ENCODE data around the gene IGSF9B.

The IGSF9B gene

GRCh38 chr11:133938166-133938565 is 18.6 kb downstream of the IGSF9B start:
- DNase-seq (ENCODE audit: low spot score), result no peak

DNA sequence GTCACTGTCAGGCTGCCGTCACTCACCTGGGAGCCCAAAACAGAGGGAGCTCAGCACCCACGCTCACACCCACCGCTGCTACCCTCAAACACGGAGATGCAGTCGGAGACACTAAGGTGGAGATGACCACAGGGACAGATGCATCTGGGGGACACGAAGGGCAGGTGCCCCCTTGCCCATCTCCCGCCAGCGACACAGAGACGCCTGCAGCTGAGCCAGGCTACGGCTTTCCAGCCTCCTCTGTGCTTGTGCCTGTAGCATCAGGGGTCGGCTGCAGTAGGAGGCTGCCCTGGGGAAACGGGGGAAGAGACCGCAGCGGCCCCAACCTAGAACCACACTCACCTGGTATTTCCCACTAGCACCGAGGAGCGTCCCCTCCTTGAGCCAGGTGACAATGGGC is 19.3 kb downstream of the IGSF9B start:
- no peak for DNase-seq (ENCODE audit: low spot score)

GRCh38 chr11:133937015-133937414 is 19.8 kb downstream of the IGSF9B start:
- DNase-seq (ENCODE audit: low spot score), result no peak

- DNase-seq (ENCODE audit: low spot score), result no peak
These were observed 20.2 kb downstream of the IGSF9B start for GRCh38 chr11:133936592-133936991.

DNA sequence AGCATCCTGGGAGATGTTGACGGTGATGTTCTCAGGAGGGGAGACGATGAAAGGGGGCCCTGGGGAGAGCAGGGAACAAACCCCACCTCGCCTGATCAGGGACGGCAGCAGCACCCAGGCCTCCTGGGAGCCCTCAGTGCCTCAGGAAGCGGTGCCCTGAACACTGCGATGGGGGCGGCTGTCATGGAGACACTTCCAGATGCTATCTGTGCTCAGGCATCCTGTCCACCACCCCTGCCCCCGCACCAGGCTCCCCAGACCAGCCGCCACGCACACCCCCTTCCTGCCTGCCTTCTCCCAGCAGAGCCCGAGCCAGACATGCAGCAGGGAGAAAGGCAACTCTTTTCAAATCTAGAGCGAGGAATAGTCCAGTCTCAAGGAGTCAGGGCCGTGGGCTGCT is 20.6 kb downstream of the IGSF9B start:
- no peak for DNase-seq (ENCODE audit: low spot score)

- no peak for DNase-seq (ENCODE audit: low spot score)
These were observed 21.2 kb downstream of the IGSF9B start for GRCh38 chr11:133935551-133935910.

GRCh38 chr11:133934599-133935550 is 21.9 kb downstream of the IGSF9B start:
- DNase-seq (ENCODE audit: low spot score), result no peak

- DNase-seq (ENCODE audit: low spot score), result no peak
These were observed 22.7 kb downstream of the IGSF9B start for GRCh38 chr11:133934096-133934495.

DNA sequence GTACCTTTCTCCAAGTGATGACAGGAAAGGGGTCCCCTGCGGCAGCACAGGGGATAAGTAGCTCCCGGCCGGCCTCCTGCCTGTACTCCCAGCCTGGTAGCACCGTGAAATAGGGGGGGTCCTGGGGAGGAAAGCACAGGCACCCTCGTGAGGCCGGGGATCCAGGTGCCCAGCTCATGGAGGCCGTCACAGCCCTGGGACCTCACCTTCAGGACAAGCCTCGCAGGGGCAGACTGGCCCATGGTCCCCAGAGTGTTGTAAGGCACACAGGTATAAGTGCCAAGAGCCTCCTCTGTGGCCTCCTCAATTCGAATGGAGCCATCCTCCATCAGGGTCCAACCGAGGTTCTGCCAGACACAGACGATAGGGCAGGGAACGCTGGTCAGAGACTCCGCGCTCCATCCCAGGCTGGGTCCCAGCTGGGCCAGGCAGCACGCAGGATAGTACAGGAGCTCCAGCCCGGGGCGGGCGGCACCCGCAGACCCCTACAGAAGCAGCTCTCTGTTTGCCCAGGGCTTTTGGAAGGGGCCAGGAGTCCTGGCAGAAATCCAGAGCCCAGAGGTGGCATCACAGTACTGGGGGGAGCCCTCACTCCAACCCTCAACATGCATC is 25.2 kb downstream of the IGSF9B start:
- DNase-seq (ENCODE audit: low spot score), result no peak

DNA sequence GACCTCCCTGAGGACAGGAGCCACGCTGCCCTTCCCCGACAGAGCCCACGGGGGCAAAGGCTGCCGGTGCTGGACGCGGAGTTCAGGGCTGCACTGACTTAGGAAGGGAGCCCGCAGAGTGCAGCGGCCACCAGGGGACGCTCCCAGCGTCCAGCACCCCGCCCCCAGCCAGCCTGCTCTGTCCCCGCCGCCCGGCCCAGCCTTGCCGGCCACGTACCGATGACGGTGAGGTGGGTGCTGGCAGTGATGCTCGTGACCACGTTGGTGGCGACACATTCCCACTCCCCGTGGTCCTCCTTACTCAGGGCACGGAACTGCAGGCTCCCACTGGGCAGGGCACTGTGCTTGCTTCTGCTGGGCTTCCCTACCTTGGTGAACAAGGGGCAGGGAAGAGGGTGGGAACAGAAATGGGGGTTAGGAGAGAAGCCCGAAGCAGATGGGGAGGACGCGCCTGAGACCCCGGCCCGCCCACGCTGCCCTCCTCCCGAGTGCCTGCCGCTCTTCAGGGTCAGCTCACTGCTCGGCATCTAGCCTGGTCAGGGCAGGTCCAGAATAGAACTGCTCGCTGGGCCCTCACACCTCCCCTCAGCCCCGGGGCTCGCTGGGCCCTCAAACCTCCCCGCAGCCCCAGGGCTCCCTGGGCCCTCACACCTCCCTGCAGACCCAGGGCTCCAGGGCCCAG is 25.9 kb downstream of the IGSF9B start:
- no peak for DNase-seq (ENCODE audit: low spot score)

DNA sequence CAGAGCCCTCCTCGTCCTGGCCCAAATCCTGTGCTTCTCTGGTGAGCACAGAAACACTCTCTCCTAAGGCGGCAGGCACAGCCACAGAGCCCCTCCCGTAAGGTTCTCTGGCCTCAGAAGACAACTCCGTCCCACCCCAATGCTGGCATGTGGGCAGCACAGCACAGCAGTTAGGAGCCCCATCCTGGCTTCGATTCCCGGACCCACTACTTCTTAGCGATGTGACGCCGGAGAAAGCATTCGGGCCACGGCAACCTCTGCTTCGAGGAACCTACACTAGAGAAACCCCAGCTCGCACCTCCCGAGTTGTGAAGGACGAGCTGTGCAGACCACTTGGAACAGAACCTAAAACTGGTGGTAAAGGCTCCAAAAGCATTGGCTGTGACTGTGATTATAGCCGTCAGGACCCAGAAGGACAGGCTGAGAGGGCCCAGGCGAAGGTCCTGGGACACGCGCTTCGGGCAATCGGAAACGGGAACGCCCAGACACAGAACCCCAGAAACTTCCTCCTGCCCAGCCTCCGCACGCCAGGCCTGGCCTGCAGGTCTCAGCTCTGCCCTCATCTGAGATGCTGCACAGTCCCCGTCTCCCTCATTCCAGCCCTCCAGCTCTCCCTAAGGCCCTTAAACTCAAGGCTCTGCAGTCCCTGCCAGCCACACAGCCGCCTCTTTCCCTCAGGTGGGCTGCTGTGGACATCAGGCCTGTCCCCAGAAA is 26.6 kb downstream of the IGSF9B start:
- DNase-seq (ENCODE audit: low spot score), result no peak

DNA sequence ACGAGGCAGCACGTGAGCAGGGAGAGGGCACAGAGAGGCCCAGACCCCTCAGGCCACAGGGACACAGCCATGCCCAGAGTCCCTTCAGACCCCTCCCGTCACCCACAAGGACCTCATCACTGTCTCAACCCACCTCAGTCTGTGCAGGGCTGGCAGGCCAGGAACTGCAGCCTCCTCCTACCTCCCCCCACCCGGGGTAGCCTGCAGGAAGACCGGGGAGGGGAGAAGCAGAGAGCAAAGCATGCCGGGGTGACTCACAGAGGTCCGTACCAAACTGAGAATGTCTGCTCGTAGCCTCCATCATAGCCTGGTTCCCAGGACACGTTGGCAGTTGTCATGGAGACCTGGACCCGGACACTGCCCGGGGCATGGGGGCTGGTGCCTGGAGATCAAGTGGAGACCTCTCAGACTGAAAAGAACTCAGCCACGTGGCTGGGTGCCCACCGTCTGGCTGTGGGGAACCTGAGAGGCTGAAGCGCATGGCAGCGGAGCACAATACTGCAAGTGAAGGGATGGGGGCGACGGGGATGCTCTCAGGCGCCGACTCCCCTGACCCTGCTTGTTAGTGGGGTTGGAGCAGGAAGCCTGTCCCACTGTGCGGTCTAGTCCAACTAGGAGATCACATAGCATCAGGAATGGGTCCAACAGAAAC is 27.2 kb downstream of the IGSF9B start:
- DNase-seq (ENCODE audit: low spot score), result no peak

GRCh38 chr11:133928628-133929059 is 28.1 kb downstream of the IGSF9B start:
- DNase-seq (ENCODE audit: low spot score), result peak; percentile 60

DNA sequence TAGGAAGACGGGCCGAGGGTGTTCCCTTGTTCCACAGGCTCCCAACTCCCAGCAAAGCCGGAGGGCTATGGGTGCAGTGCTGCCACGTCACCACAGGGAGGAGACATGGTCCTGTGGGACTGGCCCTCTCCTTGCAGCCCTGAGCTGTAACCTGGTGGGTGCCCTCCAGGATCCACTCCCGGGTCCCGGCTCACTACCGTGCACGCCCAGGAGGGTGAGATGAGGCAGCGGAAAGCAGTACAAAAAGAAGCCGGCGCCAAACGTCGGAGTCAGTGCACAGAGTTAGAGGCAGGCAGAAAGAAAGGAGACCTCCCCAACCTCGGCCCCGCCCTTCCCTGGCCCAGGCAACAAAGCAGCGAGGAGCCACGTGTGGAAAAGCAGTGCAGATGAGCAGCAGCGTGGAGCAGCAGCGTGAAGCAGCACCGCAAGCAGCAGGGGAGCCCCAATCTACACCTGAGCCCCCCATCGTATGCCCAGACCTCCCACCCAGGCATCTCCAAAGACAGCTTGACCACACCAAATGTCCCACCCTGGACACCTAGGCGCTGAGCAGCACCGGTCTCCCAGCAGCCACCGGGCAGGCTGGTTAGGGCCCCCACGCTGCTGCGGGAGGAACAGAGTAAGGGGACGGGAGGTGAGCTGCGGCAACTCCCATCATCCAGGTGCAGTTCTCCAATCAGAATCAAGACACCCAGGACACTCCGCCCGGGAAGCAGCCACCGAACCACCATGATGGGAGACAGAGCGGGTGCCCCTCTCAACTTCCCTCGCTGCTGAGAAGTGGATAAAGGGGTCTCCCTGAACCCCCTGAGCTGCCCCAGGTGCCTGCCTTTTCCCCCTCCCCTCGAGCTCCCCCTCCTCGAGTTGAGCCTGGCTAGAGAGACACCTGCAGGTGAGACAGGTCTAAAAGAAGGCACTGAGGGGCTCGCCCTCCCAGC is 28.8 kb downstream of the IGSF9B start:
- DNase-seq (ENCODE audit: low spot score), result peak; percentile 67

DNA sequence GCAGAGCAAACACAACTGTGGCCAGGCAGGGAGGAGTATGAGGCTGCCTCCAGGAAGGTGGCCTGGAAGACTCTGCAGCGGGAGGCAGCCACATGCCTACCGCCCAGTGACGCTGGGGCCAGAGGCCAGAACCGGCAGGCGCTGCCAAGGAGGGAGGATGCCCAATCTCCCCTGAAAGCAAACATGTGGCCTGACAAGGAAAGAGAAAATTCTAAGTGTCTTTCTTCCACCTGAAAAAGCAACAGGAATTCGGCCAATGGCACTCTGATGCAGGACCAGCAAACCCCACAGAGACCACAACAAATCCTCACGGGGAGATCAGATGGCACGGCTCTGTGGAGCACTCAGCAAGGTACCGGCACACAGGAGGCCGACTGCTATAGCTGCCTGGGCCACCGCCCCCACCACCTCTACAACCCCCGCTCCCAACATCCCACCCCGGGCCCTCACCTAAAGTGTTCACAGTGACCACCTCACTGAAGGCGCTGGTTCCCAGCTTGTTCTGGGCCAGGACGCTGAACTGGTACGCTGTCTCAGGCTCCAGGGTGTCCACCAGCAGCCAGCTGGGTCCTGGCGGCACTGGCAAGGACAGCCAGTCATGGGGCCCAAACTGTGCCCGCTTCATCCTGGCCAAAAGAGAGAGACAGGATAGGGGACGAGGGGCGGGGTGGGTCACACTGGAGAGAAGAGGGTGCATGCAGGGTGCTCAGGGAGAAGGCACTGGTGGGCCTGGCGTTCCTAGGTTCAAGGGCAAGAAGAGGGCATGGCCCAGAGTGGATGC is 30.1 kb downstream of the IGSF9B start:
- DNase-seq (ENCODE audit: low spot score), result no peak

GRCh38 chr11:133925756-133926155 is 31.0 kb downstream of the IGSF9B start:
- no peak for DNase-seq (ENCODE audit: low spot score)

DNA sequence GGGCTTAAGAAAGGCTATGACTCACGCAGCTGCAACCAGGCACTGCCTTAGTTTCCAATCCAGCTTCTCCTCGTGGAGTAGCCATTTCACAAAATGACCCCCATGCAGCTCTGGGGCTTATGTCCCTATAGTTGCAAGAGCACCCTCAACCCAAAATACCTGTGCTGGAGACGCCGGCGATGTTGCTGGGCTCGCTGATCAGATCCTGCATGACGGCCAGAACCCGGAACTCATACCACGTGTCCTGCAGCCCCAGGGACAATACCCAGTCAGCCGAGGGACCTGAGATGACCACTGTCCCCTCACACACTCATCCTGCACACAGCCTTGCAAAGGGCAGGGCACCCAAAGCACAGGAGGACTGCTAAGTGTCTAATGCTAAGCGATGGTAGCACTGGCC is 32.1 kb downstream of the IGSF9B start:
- DNase-seq (ENCODE audit: low spot score), result no peak

- no peak for DNase-seq (ENCODE audit: low spot score)
These were observed 34.5 kb downstream of the IGSF9B start for GRCh38 chr11:133922078-133922870.

DNA sequence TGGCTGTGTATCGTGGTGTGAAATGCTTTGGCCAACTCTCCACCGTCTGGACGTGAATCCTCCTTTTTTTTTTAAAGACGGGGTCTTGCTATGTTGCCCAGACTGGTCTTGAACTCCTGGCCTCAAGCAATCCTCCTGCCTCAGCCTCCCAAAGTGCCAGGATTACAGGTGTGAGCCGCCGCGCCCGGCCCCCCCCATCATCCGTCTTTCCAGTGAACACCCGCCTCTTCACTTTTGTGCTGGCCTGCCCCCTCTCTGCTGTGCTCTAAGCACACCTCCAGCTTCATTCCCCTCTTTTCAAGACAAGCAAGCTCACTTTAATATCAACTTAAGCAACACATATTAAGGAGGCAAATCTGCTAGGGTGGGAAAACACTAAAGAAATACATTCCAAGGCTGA is 35.3 kb downstream of the IGSF9B start:
- no peak for DNase-seq (ENCODE audit: low spot score)

Measured in CD4-positive, alpha-beta T cell treated with Interleukin-15 for 4 hours (primary cell).